Measurements from ENCODE around the gene HDDC2.
"Not testable (repeated sequence)": the region's sequence is repeated elsewhere in the genome, so short reads cannot be mapped to it uniquely, and the experiment has no call there.

The HDDC2 gene

GRCh38 chr6:125306756-125307149, 5.0 kb upstream of the HDDC2 start:
- DNase-seq: no peak

- no peak for DNase-seq
Measured at GRCh38 chr6:125304970-125305660, 3.3 kb upstream of the HDDC2 start.

- DNase-seq: no peak
Measured at GRCh38 chr6:125303512-125303854, 1.7 kb upstream of the HDDC2 start.

- no peak for DNase-seq
Measured at GRCh38 chr6:125302840-125303511, 1.2 kb upstream of the HDDC2 start.

GRCh38 chr6:125300992-125301434, 754 bp downstream of the HDDC2 start:
- DNase-seq: no peak

- DNase-seq: no peak
Measured at GRCh38 chr6:125299257-125299656, 2.5 kb downstream of the HDDC2 start.

GRCh38 chr6:125296471-125296870, 5.3 kb downstream of the HDDC2 start:
- DNase-seq: no peak

- DNase-seq: no peak
Measured at GRCh38 chr6:125294925-125295324, 6.8 kb downstream of the HDDC2 start.

- no peak for DNase-seq
Measured at GRCh38 chr6:125294036-125294435, 7.7 kb downstream of the HDDC2 start.

GRCh38 chr6:125293587-125293986, 8.2 kb downstream of the HDDC2 start:
- DNase-seq: no peak

GRCh38 chr6:125287718-125288117, 14.0 kb downstream of the HDDC2 start:
- no peak for DNase-seq

- no peak for DNase-seq
Measured at GRCh38 chr6:125285936-125286335, 15.8 kb downstream of the HDDC2 start.

GRCh38 chr6:125285353-125285752, 16.4 kb downstream of the HDDC2 start:
- DNase-seq: no peak

- not testable (repeated sequence) for DNase-seq
Measured at GRCh38 chr6:125282470-125282869, 19.3 kb downstream of the HDDC2 start.

GRCh38 chr6:125280370-125281035, 21.3 kb downstream of the HDDC2 start:
- DNase-seq: not testable (repeated sequence)

- DNase-seq: no peak
Measured at GRCh38 chr6:125279961-125280360, 21.8 kb downstream of the HDDC2 start.

- DNase-seq: no peak
Measured at GRCh38 chr6:125277838-125278237, 23.9 kb downstream of the HDDC2 start.

- no peak for DNase-seq
Measured at GRCh38 chr6:125275779-125276178, 26.0 kb downstream of the HDDC2 start.

GRCh38 chr6:125274935-125275334, 26.8 kb downstream of the HDDC2 start:
- no peak for DNase-seq

- no peak for DNase-seq
Measured at GRCh38 chr6:125273965-125274364, 27.8 kb downstream of the HDDC2 start.

GRCh38 chr6:125273251-125273650, 28.5 kb downstream of the HDDC2 start:
- no peak for DNase-seq

- DNase-seq: no peak
Measured at GRCh38 chr6:125271486-125272159, 30.1 kb downstream of the HDDC2 start.

GRCh38 chr6:125270380-125270779, 31.4 kb downstream of the HDDC2 start:
- DNase-seq: no peak
